ENCODE data around the gene ATXN1.

Gene ATXN1

GRCh38 chr6:16670617-16671051 lies 90.6 kb downstream of the ATXN1 start:
- DNase-seq, result no peak

GRCh38 chr6:16670183-16670582 lies 91.1 kb downstream of the ATXN1 start:
- peak; percentile 16 for DNase-seq

- peak; percentile 63 for DNase-seq
These were observed 92.0 kb downstream of the ATXN1 start for GRCh38 chr6:16669227-16669626.

- DNase-seq, result no peak
These were observed 93.8 kb downstream of the ATXN1 start for GRCh38 chr6:16667509-16667908.

- DNase-seq, result no peak
These were observed 95.3 kb downstream of the ATXN1 start for GRCh38 chr6:16665992-16666391.

- DNase-seq, result no peak
These were observed 96.1 kb downstream of the ATXN1 start for GRCh38 chr6:16665182-16665581.

- DNase-seq, result no peak
These were observed 97.4 kb downstream of the ATXN1 start for GRCh38 chr6:16663901-16664300.

GRCh38 chr6:16660157-16660497 lies 101.1 kb downstream of the ATXN1 start:
- no peak for DNase-seq

GRCh38 chr6:16659466-16660156 lies 101.6 kb downstream of the ATXN1 start:
- no peak for DNase-seq

- no peak for DNase-seq
These were observed 102.8 kb downstream of the ATXN1 start for GRCh38 chr6:16658348-16659034.

GRCh38 chr6:16657768-16658167 lies 103.5 kb downstream of the ATXN1 start:
- DNase-seq, result no peak

- DNase-seq, result no peak
These were observed 104.8 kb downstream of the ATXN1 start for GRCh38 chr6:16656451-16656850.

GRCh38 chr6:16654701-16655100 lies 106.6 kb downstream of the ATXN1 start:
- DNase-seq, result no peak

GRCh38 chr6:16653226-16653625 lies 108.0 kb downstream of the ATXN1 start:
- DNase-seq, result no peak

GRCh38 chr6:16651871-16652270 lies 109.4 kb downstream of the ATXN1 start:
- DNase-seq, result no peak

GRCh38 chr6:16649890-16650289 lies 111.4 kb downstream of the ATXN1 start:
- DNase-seq, result no peak

GRCh38 chr6:16649241-16649640 lies 112.0 kb downstream of the ATXN1 start:
- DNase-seq, result no peak

- no peak for DNase-seq
These were observed 113.3 kb downstream of the ATXN1 start for GRCh38 chr6:16648003-16648402.

GRCh38 chr6:16647422-16647821 lies 113.8 kb downstream of the ATXN1 start:
- DNase-seq, result no peak

- no peak for DNase-seq
These were observed 116.6 kb downstream of the ATXN1 start for GRCh38 chr6:16644540-16645250.

- no peak for DNase-seq
These were observed 121.4 kb downstream of the ATXN1 start for GRCh38 chr6:16639684-16640480.

GRCh38 chr6:16637635-16638034 lies 123.6 kb downstream of the ATXN1 start:
- no peak for DNase-seq

Measured in NK-92 treated with Interleukin-12 subunit alpha and Interleukin-12 subunit beta, amount 100 ng/mL, for 24 hours (cell line).